Vagina (tissue), 2 donors: ENCODE results near the gene RAPGEF4.

ENCODE experiments used
- CTCF ChIP-seq, 3 experiments: fragments of 450-650 bp in 2 of 3; fragments of 200-600 bp in 1 of 3; sonication (generic) in 1 of 3; IDR thresholded peaks; one replicate each; pipeline ENCODE4 v1.5.1; 2017 to 2019; ENCODE audit warnings: antibody characterized with exemption in 3 of 3, mild to moderate bottlenecking in 2 of 3, moderate library complexity in 2 of 3
- POLR2A ChIP-seq, 2 donors: fragments of 450-650 bp; IDR thresholded peaks; one replicate each; pipeline ENCODE4 v1.6.1; 2017; ENCODE audit warnings: antibody characterized with exemption in 2 of 2, mild to moderate bottlenecking in 2 of 2, moderate library complexity in 2 of 2
- POLR2AphosphoS5 ChIP-seq, 2 donors: sonication (generic); formaldehyde crosslinking; IDR thresholded peaks; one replicate each; pipeline ENCODE4 v1.9.0; 2017; ENCODE audit warnings: antibody characterized with exemption in 2 of 2, mild to moderate bottlenecking in 2 of 2, low read depth in 1 of 2; ENCODE audit not compliant: insufficient read depth in 1 of 2

- no peak for TF ChIP-seq CTCF (IDR thresholded peaks at IDR 0.05)
- TF ChIP-seq POLR2A (IDR thresholded peaks at IDR 0.05), result no peak
- no peak for TF ChIP-seq POLR2AphosphoS5 (IDR thresholded peaks at IDR 0.05; ENCODE audit: insufficient read depth in 1 of 2, low read depth in 1 of 2)
These were observed 54.8 kb downstream of the RAPGEF4 start for GRCh38 chr2:172790404-172790803.
